ENCODE results near the gene NT5M.

Gene NT5M

GRCh38 chr17:17303847-17304490, 796 bp downstream of the NT5M start:
- no peak for DNase-seq (ENCODE audit: low spot score)

DNA sequence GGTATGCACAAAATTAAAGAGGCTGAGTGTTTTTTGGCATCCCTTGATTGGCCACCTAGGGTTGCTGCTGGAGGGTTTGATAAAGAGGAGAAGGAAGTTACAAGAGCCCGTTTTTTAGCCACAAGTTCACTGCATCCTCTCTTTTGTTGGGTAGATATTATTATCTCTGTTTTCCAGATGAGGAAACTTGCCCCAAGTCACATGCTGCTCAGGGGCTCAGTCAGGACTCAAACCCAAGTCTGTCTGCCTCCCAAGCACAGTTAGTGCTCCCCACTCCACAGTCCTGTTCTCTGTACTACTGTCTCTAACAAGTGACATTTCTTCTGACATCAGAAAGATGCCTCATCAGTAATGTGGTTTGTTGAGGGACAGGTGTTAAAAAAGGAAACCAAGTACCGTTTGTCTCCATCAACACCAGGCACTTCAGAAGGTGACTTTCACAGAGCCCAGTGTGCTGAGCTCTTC, 1.4 kb downstream of the NT5M start:
- DNase-seq (ENCODE audit: low spot score), result no peak

GRCh38 chr17:17305281-17305801, 2.2 kb downstream of the NT5M start:
- DNase-seq (ENCODE audit: low spot score), result no peak

GRCh38 chr17:17309356-17309755, 6.2 kb downstream of the NT5M start:
- no peak for DNase-seq (ENCODE audit: low spot score)

- DNase-seq (ENCODE audit: low spot score), result no peak
These were observed 10.3 kb downstream of the NT5M start for GRCh38 chr17:17313350-17313991.

DNA sequence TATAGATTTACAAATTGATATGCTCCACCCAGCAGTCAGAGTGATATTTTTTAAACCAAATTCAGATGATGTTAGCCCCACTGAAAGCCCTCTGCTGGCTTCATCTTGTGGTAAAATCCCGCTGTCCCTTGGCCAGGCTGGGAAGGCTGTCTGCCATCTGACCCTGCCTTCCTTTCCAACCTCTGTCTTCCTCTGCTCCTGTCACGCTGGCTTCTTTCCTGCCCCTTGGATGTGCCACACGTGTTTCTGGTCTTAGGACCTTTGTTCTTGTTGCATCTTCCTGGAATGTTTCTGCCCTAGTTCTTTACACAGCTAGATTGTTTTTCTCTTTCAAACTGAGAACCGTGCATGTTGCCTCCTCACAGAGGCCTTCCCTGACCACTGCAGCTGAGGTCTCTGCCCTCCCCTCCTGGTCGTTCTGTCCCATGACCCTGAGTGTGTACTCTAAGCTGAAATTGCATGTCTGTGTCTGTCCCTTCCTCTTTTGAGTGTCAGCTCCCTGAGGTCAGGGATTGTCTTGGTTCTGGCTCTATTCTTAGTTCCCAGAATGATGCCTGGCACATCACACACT, 11.4 kb downstream of the NT5M start:
- DNase-seq (ENCODE audit: low spot score), result no peak

DNA sequence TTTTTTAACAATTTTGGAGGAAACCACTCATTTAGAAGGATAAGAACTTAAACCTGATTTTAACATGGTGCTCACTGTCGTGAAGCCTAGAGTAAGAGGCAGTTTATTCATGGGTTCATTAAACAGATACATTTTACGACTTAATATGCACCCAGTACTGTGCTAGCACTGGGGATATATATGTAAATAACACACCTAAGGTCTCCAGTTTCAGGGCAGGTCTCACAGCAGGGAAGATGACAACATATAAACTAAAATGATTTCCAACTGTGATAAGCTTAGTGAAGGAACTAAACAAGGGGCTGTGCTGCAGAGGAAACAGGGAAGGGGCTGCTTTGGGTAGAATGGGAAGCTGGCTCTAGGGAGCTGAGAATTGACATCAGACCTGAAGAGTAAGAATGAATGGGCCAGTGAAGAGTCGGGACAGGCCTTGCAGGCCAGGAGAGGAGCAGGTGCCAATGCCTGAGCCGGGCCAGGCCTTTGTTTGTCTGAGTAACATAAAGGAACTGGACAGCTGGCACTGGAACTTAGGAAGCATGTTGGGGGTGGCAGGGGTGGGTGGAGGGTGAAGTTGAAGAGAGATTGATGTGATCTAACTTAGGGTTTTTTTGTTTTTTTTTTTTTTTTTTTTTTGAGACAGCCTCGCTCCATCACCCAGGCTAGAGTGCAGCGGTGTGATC, 12.1 kb downstream of the NT5M start:
- DNase-seq (ENCODE audit: low spot score), result no peak

- no peak for DNase-seq (ENCODE audit: low spot score)
These were observed 17.2 kb downstream of the NT5M start for GRCh38 chr17:17320188-17320910.

- no peak for DNase-seq (ENCODE audit: low spot score)
These were observed 17.7 kb downstream of the NT5M start for GRCh38 chr17:17320911-17321220.

- DNase-seq (ENCODE audit: low spot score), result no peak
These were observed 18.3 kb downstream of the NT5M start for GRCh38 chr17:17321356-17322025.

DNA sequence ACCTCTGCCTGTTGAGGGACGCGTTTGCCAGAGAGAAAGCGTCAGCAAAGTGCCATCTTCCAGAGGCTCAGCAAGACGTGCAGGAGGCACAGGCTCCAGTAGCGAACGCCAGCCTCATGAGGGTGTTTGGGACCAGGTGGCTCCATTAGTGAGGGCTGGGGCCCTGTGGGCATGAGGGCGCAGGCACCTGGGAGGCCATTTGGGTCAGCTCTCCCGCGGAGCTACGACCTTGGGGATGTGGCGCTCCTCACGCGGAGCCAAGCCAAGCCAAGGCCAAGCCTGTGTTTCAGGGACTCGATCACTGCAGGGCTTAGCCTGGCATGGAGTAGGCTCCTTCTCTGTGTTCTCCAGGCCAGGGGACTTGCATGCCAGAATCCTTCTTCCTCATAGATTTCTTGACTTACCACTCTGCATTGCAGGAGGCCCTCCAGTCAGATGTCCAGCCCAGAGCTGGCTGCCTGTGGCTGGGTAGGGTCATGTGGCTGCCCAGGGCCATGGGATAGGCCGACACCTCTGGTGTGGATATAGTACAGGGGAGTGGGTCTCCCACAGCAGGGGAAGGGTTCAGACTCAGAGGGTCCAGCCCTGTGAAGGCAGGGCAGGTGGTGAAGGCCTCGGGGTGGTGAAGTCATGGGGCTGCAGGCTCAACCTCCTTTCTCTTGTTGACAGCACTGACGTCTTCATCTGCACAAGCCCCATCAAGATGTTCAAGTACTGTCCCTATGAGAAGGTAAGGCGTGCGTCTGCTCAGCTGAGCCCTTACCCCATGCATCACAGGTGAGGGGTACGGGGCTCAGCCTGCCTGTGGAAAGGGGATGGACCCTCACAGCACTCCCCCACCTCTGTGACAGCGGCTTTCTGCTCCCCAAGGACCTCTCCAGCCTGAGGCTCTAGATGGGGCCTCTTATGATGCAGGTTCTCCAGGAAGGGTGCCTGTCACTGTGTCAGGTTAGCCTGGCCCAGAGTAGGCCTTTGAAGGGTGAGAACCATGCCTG, 19.6 kb downstream of the NT5M start:
- no peak for DNase-seq (ENCODE audit: low spot score)

DNA sequence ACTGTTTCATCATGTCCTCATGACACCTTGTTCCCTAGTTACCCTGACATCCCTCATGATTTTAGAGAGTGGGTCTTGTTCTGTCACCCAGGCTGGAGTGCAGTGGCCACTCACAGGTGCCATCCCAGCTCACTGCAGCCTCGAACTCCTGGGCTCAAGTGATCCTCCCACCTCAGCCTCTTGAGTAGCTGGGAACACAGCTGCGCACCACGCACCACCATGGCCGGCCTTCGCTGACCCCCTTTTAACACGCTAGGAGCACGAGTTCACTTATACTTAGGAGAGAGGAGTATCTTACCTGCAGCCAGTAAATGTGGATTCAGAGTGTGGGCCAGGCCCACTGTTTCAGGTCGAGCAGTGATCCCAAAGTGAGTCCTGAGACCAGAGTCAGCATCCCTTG, 21.4 kb downstream of the NT5M start:
- DNase-seq (ENCODE audit: low spot score), result no peak

DNA sequence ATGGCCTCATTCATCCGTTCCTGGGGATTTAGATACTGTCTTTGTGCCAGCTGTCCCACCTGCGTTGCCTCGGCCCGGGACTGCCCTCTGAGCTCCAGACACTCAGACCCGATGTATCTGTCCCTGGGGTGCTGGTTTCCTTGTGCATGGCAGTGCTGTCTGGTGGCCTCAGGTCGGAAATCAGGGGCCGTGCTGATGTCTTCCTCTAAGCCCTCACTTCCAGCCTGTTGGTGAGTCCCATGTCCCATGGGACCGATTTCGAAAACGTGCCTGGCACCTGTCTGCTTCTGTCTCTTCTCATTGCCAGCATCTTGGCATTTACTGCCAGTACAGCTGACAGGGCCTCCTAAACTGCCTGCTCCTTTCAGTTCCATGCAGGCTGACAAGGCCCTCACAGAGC, 22.1 kb downstream of the NT5M start:
- DNase-seq (ENCODE audit: low spot score), result no peak

DNA sequence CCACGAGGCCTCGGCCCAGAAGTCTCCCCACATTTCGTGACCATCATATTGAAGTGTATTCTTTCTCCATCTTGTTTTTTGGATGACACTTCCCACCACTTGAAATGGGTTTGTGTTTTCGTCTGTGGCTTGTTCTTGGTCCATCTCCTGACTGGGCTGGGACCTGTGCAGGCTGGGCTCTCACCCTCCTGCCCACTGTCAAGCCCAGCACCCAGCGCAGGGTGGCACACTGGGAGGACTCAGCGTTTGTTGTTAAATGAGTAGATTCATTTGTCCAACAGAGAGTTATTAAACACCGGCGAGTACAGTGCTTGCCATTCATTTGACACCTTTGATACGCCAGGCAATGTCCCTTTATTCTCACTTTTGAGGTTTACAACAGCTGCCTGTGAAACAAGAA, 22.6 kb downstream of the NT5M start:
- no peak for DNase-seq (ENCODE audit: low spot score)

DNA sequence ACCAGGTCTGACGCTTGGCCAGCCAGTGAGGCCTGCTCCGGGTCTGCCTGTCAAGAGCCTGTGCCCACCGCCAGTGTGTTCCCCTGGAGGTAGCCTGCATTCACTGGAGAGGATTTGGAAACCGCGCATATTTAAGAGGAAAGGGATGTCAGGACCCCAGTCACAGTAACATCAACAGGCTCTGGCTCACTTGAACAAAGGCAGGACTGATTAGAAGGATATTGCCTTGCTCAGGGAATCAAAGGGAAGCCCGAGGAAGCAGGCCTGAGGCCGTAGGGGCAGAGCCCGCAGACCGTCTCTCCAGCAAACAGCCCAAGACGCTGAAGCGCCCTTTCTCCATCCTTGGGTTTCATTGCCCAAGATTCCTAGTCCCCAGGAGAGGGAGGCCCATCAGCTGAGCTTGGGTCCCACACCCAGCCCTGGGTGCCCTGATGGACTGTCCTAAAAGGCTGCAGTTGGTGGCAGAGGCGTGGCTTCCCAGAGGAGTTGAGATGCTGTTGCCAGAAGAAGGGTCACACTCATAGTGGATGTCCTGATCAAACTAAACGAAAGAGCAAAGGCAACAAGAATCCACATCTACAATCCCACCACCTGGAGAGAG, 23.2 kb downstream of the NT5M start:
- DNase-seq (ENCODE audit: low spot score), result no peak

GRCh38 chr17:17328251-17328650, 25.1 kb downstream of the NT5M start:
- DNase-seq (ENCODE audit: low spot score), result no peak

GRCh38 chr17:17341452-17341851, 38.3 kb downstream of the NT5M start:
- no peak for DNase-seq (ENCODE audit: low spot score)

DNA sequence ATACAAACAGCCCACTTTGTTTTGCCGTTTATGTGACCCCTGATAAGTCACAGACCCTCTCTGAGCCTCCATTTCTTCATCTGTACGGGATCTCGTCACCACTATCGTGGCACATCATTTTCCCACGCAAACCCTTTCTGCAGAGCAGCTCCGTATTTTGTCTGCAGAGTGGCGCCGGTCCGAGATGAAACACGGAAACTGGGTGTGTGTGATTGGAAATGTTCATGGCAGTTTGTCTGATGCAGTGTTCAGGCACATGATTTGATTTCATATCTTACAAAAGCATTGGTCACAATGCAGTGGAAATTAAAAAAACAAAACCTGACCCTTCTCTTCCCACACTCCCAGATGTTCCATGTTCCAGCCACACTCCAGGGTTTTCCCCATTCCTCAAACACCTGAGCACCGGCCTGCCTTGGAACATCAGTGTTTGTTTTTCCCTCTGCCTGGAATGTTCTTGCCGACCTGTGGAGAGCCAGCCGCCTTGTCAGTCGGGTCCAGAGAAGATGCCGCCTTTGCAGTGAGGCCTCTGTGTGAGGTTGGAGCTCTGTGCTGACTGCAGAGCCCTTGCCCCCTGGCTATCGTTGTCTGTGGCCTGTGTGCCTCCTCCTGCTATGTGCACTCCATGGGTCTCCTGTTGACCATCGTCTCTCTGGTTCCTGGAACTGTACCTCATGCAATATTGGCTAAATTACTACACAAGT, 39.2 kb downstream of the NT5M start:
- DNase-seq (ENCODE audit: low spot score), result no peak

DNA sequence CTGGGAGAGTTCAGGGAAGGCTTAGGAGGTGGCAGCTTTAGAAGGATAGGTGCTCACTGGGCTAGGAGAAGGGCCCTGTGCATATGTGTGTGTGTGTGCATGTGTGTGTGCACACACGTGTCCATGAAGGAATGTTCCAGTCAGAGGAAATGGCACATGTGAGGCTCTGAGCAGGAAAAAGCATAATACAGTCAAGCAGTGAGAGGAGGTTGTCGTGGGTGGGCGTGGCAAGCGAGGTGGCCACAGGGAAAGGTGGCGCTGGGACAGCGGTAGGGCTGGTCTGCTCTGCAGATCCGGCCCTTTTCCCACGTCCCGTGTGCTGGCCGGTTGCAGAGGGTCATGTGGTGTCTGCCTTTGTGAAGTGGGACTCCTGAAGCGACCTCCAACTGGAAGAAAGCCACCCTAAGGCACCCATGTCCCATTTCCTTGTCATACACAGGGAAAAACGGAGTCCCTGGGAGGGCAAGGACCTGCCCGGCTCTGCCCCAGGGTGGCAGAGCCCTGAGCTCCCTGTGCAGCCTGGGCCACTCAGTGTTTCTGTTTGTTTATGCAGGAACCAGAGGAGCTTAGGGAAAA, 40.1 kb downstream of the NT5M start:
- no peak for DNase-seq (ENCODE audit: low spot score)

Data from left forelimb (tissue), 1 donor.